CD4-positive, alpha-beta T cell (primary cell): ENCODE data around the gene PPP1R37. TPM values are rescaled to one million over a fixed set of nuclear protein-coding genes. Genes with fewer than 3 reads are reported as not detected.

ENCODE experiments used
- ATAC-seq: fragments of 200-7000 bp; cut with Tn5 transposase; one replicate; pipeline ENCODE4 v1.10.0; 2022; ENCODE audit warnings: mild to moderate bottlenecking; ENCODE audit not compliant: poor library complexity
- CTCF ChIA-PET: fragments of 350-600 bp; sonication (Branson Sonifier 250); formaldehyde crosslinking; loops from one replicate; lab custom pipeline; 2021; ENCODE audit warnings: antibody characterized with exemption, inconsistent platforms; lab: Charles Lee
- POLR2A ChIA-PET: fragments of 350-600 bp; sonication (Branson Sonifier 250); formaldehyde crosslinking; loops from one replicate; lab custom pipeline; 2021; ENCODE audit warnings: antibody characterized with exemption, inconsistent platforms; lab: Charles Lee
- DNase-seq, 14 experiments: peaks; one replicate each; pipeline ENCODE4 v3.0.0-alpha.2; 2013 to 2020; ENCODE audit warnings: mixed read lengths in 2 of 14
- H3K27ac ChIP-seq, 2 donors: one replicate each; pipeline versions ENCODE4 v1.5.1 to v1.7.0; 2013; ENCODE audit warnings: low read length in 2 of 2, low read depth in 1 of 2, mild to moderate bottlenecking in 1 of 2
- H3K27me3 ChIP-seq, 2 experiments: 1 replicate in 1 of 2; 2 replicates in 1 of 2; pipeline versions ENCODE4 v1.6.1 to v1.7.0; 2013; ENCODE audit warnings: low read length in 2 of 2, control low read depth in 1 of 2, mild to moderate bottlenecking in 1 of 2, moderate library complexity in 1 of 2; ENCODE audit not compliant: insufficient read depth in 2 of 2, control insufficient read depth in 1 of 2
- H3K36me3 ChIP-seq: one replicate; pipeline ENCODE4 v1.6.1; 2013; ENCODE audit warnings: low read length, control low read depth; ENCODE audit not compliant: insufficient read depth
- H3K4me1 ChIP-seq: one replicate; pipeline ENCODE4 v1.6.1; 2013; ENCODE audit warnings: low read length, control low read depth; ENCODE audit not compliant: insufficient read depth
- H3K4me3 ChIP-seq: one replicate; pipeline ENCODE4 v1.5.1; 2013; ENCODE audit warnings: mild to moderate bottlenecking, low read length, moderate library complexity
- H3K9me3 ChIP-seq, 2 experiments: 1 replicate in 1 of 2; 2 replicates in 1 of 2; pipeline versions ENCODE4 v1.6.1 to v1.7.0; 2013; ENCODE audit warnings: low read length in 2 of 2, mild to moderate bottlenecking in 2 of 2, control low read depth in 1 of 2, moderate library complexity in 1 of 2; ENCODE audit not compliant: control insufficient read depth in 1 of 2, insufficient read depth in 1 of 2
- H3K27ac Mint-ChIP-seq: one replicate; pipeline ENCODE4 v1.8.0; 2020; ENCODE audit warnings: mixed read lengths
- H3K27me3 Mint-ChIP-seq: one replicate; pipeline ENCODE4 v1.8.0; 2021; ENCODE audit warnings: mixed read lengths
- H3K36me3 Mint-ChIP-seq: one replicate; pipeline ENCODE4 v1.8.0; 2021; ENCODE audit warnings: low read depth, mixed read lengths
- H3K4me1 Mint-ChIP-seq: one replicate; pipeline ENCODE4 v1.8.0; 2021; ENCODE audit warnings: low read depth, mixed read lengths
- H3K4me3 Mint-ChIP-seq: one replicate; pipeline ENCODE4 v1.8.0; 2020; ENCODE audit warnings: mild to moderate bottlenecking, mixed read lengths
- H3K9me3 Mint-ChIP-seq: one replicate; pipeline ENCODE4 v1.8.0; 2020; ENCODE audit warnings: mixed read lengths
- CTCF ChIP-seq: fragments of 200-600 bp; IDR thresholded peaks from one replicate; pipeline ENCODE4 v1.8.0; 2022; ENCODE audit warnings: antibody characterized with exemption, mild to moderate bottlenecking
- intact Hi-C, 2 experiments: fragments of 100-400 bp; cut with DNase I in 1 of 2; cut with micrococcal nuclease in 1 of 2; formaldehyde crosslinking; loops; one replicate each; pipeline versions ENCODE4 v1.15.1 to v1.9.0; 2023 to 2025; cut with DNase I, micrococcal nuclease
- total RNA-seq, 174 experiments: library from RNA in 2 of 174; stranded (reverse) in 2 of 174; gene quantifications; one replicate each; pipeline ENCODE4 v1.2.3 and lab custom pipeline; 2021 to 2026

The PPP1R37 gene
- total RNA-seq, 2 experiments from 2014 or later = 17.2 to 19.6 TPM

DNA sequence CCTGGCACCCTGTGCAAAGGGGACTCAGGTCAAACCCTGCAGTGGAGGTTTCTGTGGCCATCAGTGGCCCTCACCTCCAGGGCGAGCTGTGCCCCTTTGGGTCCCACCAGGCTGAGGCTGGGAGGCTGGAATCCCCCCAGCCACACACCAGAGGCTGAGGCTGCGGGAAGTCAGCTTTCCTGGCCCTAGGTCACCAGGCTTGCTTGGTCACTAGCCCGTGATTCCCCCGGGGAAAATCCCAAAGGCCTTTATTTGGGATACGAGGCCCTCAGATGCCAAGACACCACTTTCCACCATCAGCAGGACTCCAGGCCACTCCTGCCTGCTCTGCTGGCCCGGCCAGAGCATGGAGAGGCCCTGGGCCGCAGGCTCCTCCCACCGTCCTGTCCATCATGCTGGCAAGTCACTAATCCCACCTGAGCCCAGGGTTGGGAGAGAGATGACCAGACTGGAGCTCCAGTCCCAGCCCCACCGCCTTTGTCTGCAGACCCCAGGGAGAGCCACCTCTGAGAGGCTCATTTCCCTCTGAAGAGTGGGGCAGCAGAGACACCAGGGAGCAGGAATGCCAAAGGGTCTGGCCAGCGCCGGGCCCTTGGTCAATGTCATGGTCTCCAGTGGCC is 63.1 kb downstream of the PPP1R37 start:
- CTCF ChIA-PET = no interaction called here
- H3K27me3 Mint-ChIP-seq = peaks cover 33% of the 10 kb centered on the region

GRCh38 chr19:45156751-45157150 is 63.8 kb downstream of the PPP1R37 start:
- Mint-ChIP-seq H3K9me3 (no peaks in the 10 kb centered on the region), H3K4me3 (no peak overlapping the region), H3K4me1 (peaks cover 13% of the 10 kb centered on the region), H3K27me3 (peaks cover 30% of the 10 kb centered on the region), H3K36me3 (no peaks in the 10 kb centered on the region), H3K27ac (no peak overlapping the region)
- POLR2A ChIA-PET = no interaction called here
- Histone ChIP-seq H3K4me1 (peaks cover 27% of the 10 kb centered on the region), H3K36me3 (no peaks in the 10 kb centered on the region), H3K27me3 (peaks cover 0 to 6% of the 10 kb centered on the region in 2 experiments), H3K9me3 (peaks cover 0 to 18% of the 10 kb centered on the region in 2 experiments), H3K4me3 (no peak overlapping the region), H3K27ac (no peak overlapping the region)
- ATAC-seq (no peak), DNase-seq (no peak)
- intact Hi-C loops = no loop called here
- TF ChIP-seq CTCF = no peak
- CTCF ChIA-PET = no interaction called here

More for the DNA sequence above, 63.1 kb downstream of the PPP1R37 start:
- H3K4me3 Mint-ChIP-seq = no peak overlapping the region
- H3K36me3 Mint-ChIP-seq = no peaks in the 10 kb centered on the region
- ATAC-seq = no peak
- H3K27me3 ChIP-seq = peaks cover 0 to 6% of the 10 kb centered on the region in 2 experiments
- H3K9me3 Mint-ChIP-seq = no peaks in the 10 kb centered on the region
- peaks cover 13% of the 10 kb centered on the region for H3K4me1 Mint-ChIP-seq
- peaks cover 32% of the 10 kb centered on the region for H3K4me1 ChIP-seq
- TF ChIP-seq CTCF = no peak
- intact Hi-C loops = no loop called here
- no peak overlapping the region for H3K27ac ChIP-seq
- no peak overlapping the region for H3K4me3 ChIP-seq
- H3K27ac Mint-ChIP-seq = no peak overlapping the region
- POLR2A ChIA-PET = no interaction called here
- peaks cover 0 to 22% of the 10 kb centered on the region in 2 experiments for H3K9me3 ChIP-seq
- DNase-seq = no peak
- no peaks in the 10 kb centered on the region for H3K36me3 ChIP-seq

GRCh38 chr19:45158503-45159209 is 65.7 kb downstream of the PPP1R37 start:
- Mint-ChIP-seq H3K27me3 (peaks cover 24% of the 10 kb centered on the region), H3K9me3 (no peaks in the 10 kb centered on the region), H3K27ac (no peak overlapping the region), H3K4me1 (peaks cover 8% of the 10 kb centered on the region), H3K36me3 (no peaks in the 10 kb centered on the region), H3K4me3 (no peak overlapping the region)
- CTCF ChIA-PET = no interaction called here
- TF ChIP-seq CTCF = no peak
- H3K9me3 ChIP-seq = peaks cover 0 to 4% of the 10 kb centered on the region in 2 experiments
- H3K27ac ChIP-seq = no peak overlapping the region
- no peak overlapping the region for H3K4me3 ChIP-seq
- H3K36me3 ChIP-seq = no peaks in the 10 kb centered on the region
- DNase-seq = no peak
- peaks cover 12% of the 10 kb centered on the region for H3K4me1 ChIP-seq
- peaks cover 0 to 6% of the 10 kb centered on the region in 2 experiments for H3K27me3 ChIP-seq
- ATAC-seq = no peak
- intact Hi-C loops = no loop called here
- POLR2A ChIA-PET = interaction anchor here (1.7 kb wide), 1 partner anchor 20 kb away, joined by 4 read pairs; the partner anchor contains the start of genes BLOC1S3 and TRAPPC6A
